Tibial nerve (tissue), 4 donors: ENCODE data around the gene SYT1. TPM values are rescaled to one million over a fixed set of nuclear protein-coding genes. Genes with fewer than 3 reads are reported as not detected.

Source experiments
- DNase-seq, 2 donors: peaks; one replicate each; pipeline ENCODE4 v3.0.0-alpha.2; 2019; ENCODE audit warnings: low spot score in 2 of 2
- H3K27ac ChIP-seq, 4 donors: fragments of 200-600 bp; sonication (generic) in 3 of 4; one replicate each; pipeline ENCODE4 v1.5.1; 2017 to 2019; ENCODE audit warnings: mild to moderate bottlenecking in 1 of 4
- H3K27me3 ChIP-seq, 2 donors: fragments of 200-600 bp; sonication (generic) in 1 of 2; one replicate each; pipeline versions ENCODE4 v1.5.1 to v1.6.0; 2017 to 2019
- H3K36me3 ChIP-seq, 3 donors: fragments of 200-600 bp; sonication (generic); one replicate each; pipeline ENCODE4 v1.5.1; 2018 to 2019
- H3K4me1 ChIP-seq, 4 donors: fragments of 200-600 bp; sonication (generic) in 3 of 4; one replicate each; pipeline ENCODE4 v1.5.1; 2017 to 2019
- H3K4me3 ChIP-seq, 4 donors: fragments of 200-600 bp; sonication (generic) in 3 of 4; one replicate each; pipeline ENCODE4 v1.5.1; 2017 to 2019; ENCODE audit warnings: mild to moderate bottlenecking in 1 of 4, moderate library complexity in 1 of 4
- H3K9me3 ChIP-seq, 4 donors: fragments of 200-600 bp; sonication (generic) in 3 of 4; one replicate each; pipeline ENCODE4 v1.5.1; 2017 to 2019
- CTCF ChIP-seq, 5 experiments: fragments of 200-600 bp in 3 of 5; fragments of 450-650 bp in 2 of 5; sonication (generic) in 3 of 5; IDR thresholded peaks; one replicate each; pipeline ENCODE4 v1.5.1; 2016 to 2019; ENCODE audit warnings: antibody characterized with exemption in 5 of 5, mild to moderate bottlenecking in 3 of 5, moderate library complexity in 2 of 5
- EP300 ChIP-seq, 2 donors: sonication (generic); formaldehyde crosslinking; IDR thresholded peaks; one replicate each; pipeline ENCODE4 v1.6.1; 2017; ENCODE audit warnings: antibody characterized with exemption in 2 of 2, mild to moderate bottlenecking in 1 of 2
- POLR2A ChIP-seq, 2 donors: fragments of 450-650 bp; IDR thresholded peaks; one replicate each; pipeline ENCODE4 v1.6.1; 2017; ENCODE audit warnings: antibody characterized with exemption in 2 of 2, mild to moderate bottlenecking in 2 of 2, moderate library complexity in 2 of 2
- WGBS, 2 donors: methylation state at CpG; one replicate each; pipeline ENCODE4 v1.1.5; 2018; 5-methylcytosine and 5-hydroxymethylcytosine counted together
- total RNA-seq, 4 donors: library from RNA; depleted of rRNA; stranded (reverse); fragments of >200 nt; gene quantifications; one replicate each; pipeline ENCODE4 v1.1.0, GENCODE V29; 2016

The SYT1 gene
- total RNA-seq, 4 donors from 2014 or later, result 1.8 to 10.3 (median 4.7) TPM

- H3K36me3 ChIP-seq, result no peaks in the 10 kb centered on the region
- H3K4me1 ChIP-seq, result no peaks in the 10 kb centered on the region
- no peak for TF ChIP-seq EP300 (IDR thresholded peaks at IDR 0.05)
- TF ChIP-seq POLR2A (IDR thresholded peaks at IDR 0.05), result no peak
- TF ChIP-seq CTCF (IDR thresholded peaks at IDR 0.05), result no peak
- DNase-seq, result no peak
- no peak overlapping the region for H3K4me3 ChIP-seq
- 80 to 87% methylated on average over 9 of the region's 9 CpGs for WGBS, 2 donors
- H3K27ac ChIP-seq, result no peak overlapping the region
- no peaks in the 10 kb centered on the region for H3K9me3 ChIP-seq
- H3K27me3 ChIP-seq, result no peaks in the 10 kb centered on the region
Observed at GRCh38 chr12:78994168-78994791, 129.7 kb downstream of the SYT1 start.

- H3K27me3 ChIP-seq, result no peaks in the 10 kb centered on the region
- no peak for TF ChIP-seq EP300 (IDR thresholded peaks at IDR 0.05)
- no peak for TF ChIP-seq CTCF (IDR thresholded peaks at IDR 0.05)
- no peak for TF ChIP-seq POLR2A (IDR thresholded peaks at IDR 0.05)
- WGBS, 2 donors, result 78 to 80% methylated on average over 1 of the region's 1 CpG
- no peak overlapping the region for H3K27ac ChIP-seq
- no peaks in the 10 kb centered on the region for H3K9me3 ChIP-seq
- no peak for DNase-seq
- peaks cover 0 to 10% (median 0%) of the 10 kb centered on the region in 4 donors for H3K4me1 ChIP-seq
- no peak overlapping the region for H3K4me3 ChIP-seq
- H3K36me3 ChIP-seq, result no peaks in the 10 kb centered on the region
Observed at GRCh38 chr12:79000501-79000900, 135.9 kb downstream of the SYT1 start.

GRCh38 chr12:79001404-79001803, 136.8 kb downstream of the SYT1 start:
- 90 to 93% methylated on average over 2 of the region's 2 CpGs for WGBS, 2 donors
- no peaks in the 10 kb centered on the region for H3K9me3 ChIP-seq
- H3K4me1 ChIP-seq, result peaks cover 0 to 10% (median 0%) of the 10 kb centered on the region in 4 donors
- no peaks in the 10 kb centered on the region for H3K27me3 ChIP-seq
- H3K27ac ChIP-seq, result no peak overlapping the region
- no peak for DNase-seq
- no peak overlapping the region for H3K4me3 ChIP-seq
- no peaks in the 10 kb centered on the region for H3K36me3 ChIP-seq
- no peak for TF ChIP-seq POLR2A (IDR thresholded peaks at IDR 0.05)
- TF ChIP-seq CTCF (IDR thresholded peaks at IDR 0.05), result no peak
- TF ChIP-seq EP300 (IDR thresholded peaks at IDR 0.05), result no peak

- H3K4me1 ChIP-seq, result peaks cover 0 to 10% (median 0%) of the 10 kb centered on the region in 4 donors
- no peak for TF ChIP-seq CTCF (IDR thresholded peaks at IDR 0.05)
- no peak for TF ChIP-seq POLR2A (IDR thresholded peaks at IDR 0.05)
- TF ChIP-seq EP300 (IDR thresholded peaks at IDR 0.05), result no peak
- 66 to 78% methylated on average over 1 of the region's 1 CpG for WGBS, 2 donors
- no peak overlapping the region for H3K4me3 ChIP-seq
- H3K27me3 ChIP-seq, result no peaks in the 10 kb centered on the region
- no peak for DNase-seq
- no peak overlapping the region for H3K27ac ChIP-seq
- no peaks in the 10 kb centered on the region for H3K36me3 ChIP-seq
- H3K9me3 ChIP-seq, result no peaks in the 10 kb centered on the region
Observed at GRCh38 chr12:79006306-79006705, 141.7 kb downstream of the SYT1 start.

- 84 to 92% methylated on average over 2 of the region's 2 CpGs for WGBS, 2 donors
Observed at GRCh38 chr12:79008591-79008990, 144.0 kb downstream of the SYT1 start.

More at GRCh38 chr12:79008591-79008990, 144.0 kb downstream of the SYT1 start:
- Histone ChIP-seq H3K36me3 (no peaks in the 10 kb centered on the region), H3K4me3 (no peak overlapping the region), H3K4me1 (no peaks in the 10 kb centered on the region), H3K9me3 (no peaks in the 10 kb centered on the region), H3K27me3 (no peaks in the 10 kb centered on the region), H3K27ac (no peak overlapping the region)
- DNase-seq, result no peak
- TF ChIP-seq CTCF (IDR thresholded peaks at IDR 0.05), result no peak
- TF ChIP-seq POLR2A (IDR thresholded peaks at IDR 0.05), result no peak
- TF ChIP-seq EP300 (IDR thresholded peaks at IDR 0.05), result no peak
